Measurements from ENCODE around the gene ARFGAP2. TPM values are rescaled to one million over a fixed set of nuclear protein-coding genes. Genes with fewer than 3 reads are reported as not detected.

ARFGAP2 gene
- total and polyA plus RNA-seq, 2 donors (not counting 3 experiments of a cell fraction or from before 2014, with no cell fraction given), result 78.9 to 108 TPM

GRCh38 chr11:47184711-47185304, 8.1 kb upstream of the ARFGAP2 start:
- dilution Hi-C loops (cut with MboI; ENCODE audit: extremely low pct_ligation_motif_present, low sequenced_read_pairs) (no loop called here), intact Hi-C loops (cut with micrococcal nuclease) (loop anchor here (1.0 kb wide), 1 partner anchor 8 kb away; no protein-coding TSS in a partner anchor)
- Histone ChIP-seq H3K27me3 (ENCODE audit: control insufficient read depth in 2 of 2, insufficient read depth in 2 of 2, low read length in 2 of 2) (peaks cover 0 to 3% of the 10 kb centered on the region in 2 experiments), H3K9me1 (replicated peaks; ENCODE audit: control insufficient read depth, extremely low read depth, insufficient read depth, low read length) (no peaks in the 10 kb centered on the region), H3K4me2 (ENCODE audit: insufficient read depth, low read length) (peak overlapping the region; percentile 77), H3K9me3 (replicated peaks; ENCODE audit: control insufficient read depth, insufficient read depth, low read length) (no peaks in the 10 kb centered on the region), H3K4me3 (replicated peaks in 1 of 3; ENCODE audit: insufficient read depth in 1 of 3, low read depth in 1 of 3, low read length in 3 of 3) (peak overlapping the region in 2 of 3 experiments; percentile 65 to 67), H3K36me3 (ENCODE audit: control insufficient read depth in 2 of 2, extremely low read depth in 1 of 2, insufficient read depth in 2 of 2, low read length in 2 of 2) (peaks cover 0 to 5% of the 10 kb centered on the region in 2 experiments), H3K9ac (replicated peaks; ENCODE audit: extremely low read depth, insufficient read depth, low read length) (peak overlapping the region; percentile 58), H3K79me2 (ENCODE audit: control insufficient read depth, insufficient read depth, low read length) (no peaks in the 10 kb centered on the region), H3K4me1 (ENCODE audit: control insufficient read depth, extremely low read depth, insufficient read depth, low read length) (peaks cover 16% of the 10 kb centered on the region), H4K20me1 (replicated peaks; ENCODE audit: control insufficient read depth, extremely low read depth, insufficient read depth, low read length) (no peaks in the 10 kb centered on the region), H2AFZ (ENCODE audit: low read depth, low read length) (no peak overlapping the region), H3K27ac (ENCODE audit: insufficient read depth, low read depth, low read length) (no peak overlapping the region)
- CTCF ChIA-PET, result interaction anchor here (0.8 to 2.1 kb wide), 8 partner anchors 11 to 170 kb away, joined by 3 to 11 read pairs (median 5); partner anchors contain the start of genes DDB2 and NR1H3
- BruUV-seq (replicated peaks), result no TSS peak
- no peak for DNase-seq (ENCODE audit: low read depth, low spot score)
- FAIRE-seq, result no peak
- TF ChIP-seq FOS (IDR thresholded peaks at IDR 0.05; ENCODE audit: borderline replicate concordance, insufficient read depth, low read length) (no peak), CTCF (IDR thresholded peaks at IDR 0.05; ENCODE audit: extremely low read depth in 1 of 2, insufficient read depth in 1 of 2, low read depth in 1 of 2, low read length in 2 of 2) (no peak), JUN (IDR thresholded peaks at IDR 0.05; ENCODE audit: borderline replicate concordance, insufficient read depth, insufficient read length, low read depth) (no peak), EZH2 (IDR thresholded peaks at IDR 0.05; ENCODE audit: borderline replicate concordance, low read depth, low read length, severe bottlenecking) (no peak), POLR2AphosphoS5 (IDR thresholded peaks at IDR 0.05; ENCODE audit: insufficient read depth, low read depth, low read length) (no peak), MAX (IDR thresholded peaks at IDR 0.05; ENCODE audit: insufficient read depth, insufficient read length) (no peak), POLR2A (IDR thresholded peaks at IDR 0.05; ENCODE audit: low read depth, low read length) (no peak), GATA2 (IDR thresholded peaks at IDR 0.05; ENCODE audit: insufficient read depth, insufficient read length, low read depth, low read length) (no peak), MYC (IDR thresholded peaks at IDR 0.05; ENCODE audit: low read depth, low read length) (no peak)
- POLR2A ChIA-PET, result interaction anchor here (1.6 kb wide), 1 partner anchor 30 kb away, joined by 5 read pairs; the partner anchor contains the start of gene DDB2
